WTC11 (cell line): ENCODE results near the gene RYR2.

Experiments used
- CDX4 ChIP-seq: fragments of 250-450 bp; sonication (Bioruptor Pico); IDR thresholded peaks from 2 replicates; pipeline ENCODE4 v1.9.0; 2021; ENCODE audit warnings: moderate library complexity, mild to moderate bottlenecking, inconsistent platforms, borderline replicate concordance
- CREB1 ChIP-seq: sonication (generic); formaldehyde crosslinking; IDR thresholded peaks from 2 replicates; pipeline ENCODE4 v1.8.0; 2023; ENCODE audit warnings: mild to moderate bottlenecking, missing genetic modification reagents
- CTCF ChIP-seq: fragments of 200-600 bp; IDR thresholded peaks from 2 replicates; pipeline ENCODE4 v1.8.0; 2022; ENCODE audit warnings: antibody characterized with exemption
- ELF4 ChIP-seq: sonication (generic); formaldehyde crosslinking; IDR thresholded peaks from 2 replicates; pipeline ENCODE4 v1.8.1; 2022; ENCODE audit warnings: low read depth, mild to moderate bottlenecking, moderate library complexity, missing genetic modification reagents
- FOXJ3 ChIP-seq: sonication (generic); formaldehyde crosslinking; IDR thresholded peaks from 2 replicates; pipeline ENCODE4 v1.9.0; 2021; ENCODE audit warnings: missing genetic modification reagents, mild to moderate bottlenecking, borderline replicate concordance
- FOXP4 ChIP-seq: sonication (generic); formaldehyde crosslinking; IDR thresholded peaks from 2 replicates; pipeline ENCODE4 v1.8.0; 2022; ENCODE audit warnings: mild to moderate bottlenecking, missing genetic modification reagents
- GABPB1 ChIP-seq: sonication (generic); formaldehyde crosslinking; IDR thresholded peaks from 2 replicates; pipeline ENCODE4 v1.8.1; 2023; ENCODE audit warnings: mild to moderate bottlenecking, missing genetic modification reagents
- IRF1 ChIP-seq: sonication (generic); formaldehyde crosslinking; IDR thresholded peaks from 2 replicates; pipeline ENCODE4 v1.8.0; 2023; ENCODE audit warnings: missing genetic modification reagents
- MXD4 ChIP-seq: fragments of 250-450 bp; sonication (Bioruptor Pico); IDR thresholded peaks from 2 replicates; pipeline ENCODE4 v1.8.0; 2021; ENCODE audit warnings: mild to moderate bottlenecking, moderate library complexity, borderline replicate concordance
- NFE2L1 ChIP-seq: sonication (generic); formaldehyde crosslinking; IDR thresholded peaks from 2 replicates; pipeline ENCODE4 v1.8.1; 2023; ENCODE audit warnings: missing genetic modification reagents
- NFYB ChIP-seq: sonication (generic); formaldehyde crosslinking; conservative IDR thresholded peaks from 2 replicates; pipeline ENCODE4 v1.8.0; 2022; ENCODE audit warnings: low read depth, missing genetic modification reagents
- RELA ChIP-seq: sonication (generic); formaldehyde crosslinking; IDR thresholded peaks from 2 replicates; pipeline ENCODE4 v1.8.1; 2022; ENCODE audit warnings: missing genetic modification reagents, mild to moderate bottlenecking, borderline replicate concordance
- SP1 ChIP-seq: sonication (generic); formaldehyde crosslinking; conservative IDR thresholded peaks from 2 replicates; pipeline ENCODE4 v1.8.1; 2022; ENCODE audit warnings: missing genetic modification reagents
- TCF7 ChIP-seq: sonication (generic); formaldehyde crosslinking; IDR thresholded peaks from 2 replicates; pipeline ENCODE4 v1.8.0; 2022; ENCODE audit warnings: mild to moderate bottlenecking, low read depth, missing genetic modification reagents, moderate library complexity

GRCh38 chr1:237340892-237341291 lies 298.9 kb downstream of the RYR2 start:
- no peak for TF ChIP-seq CTCF
- no peak for TF ChIP-seq CDX4
- no peak for TF ChIP-seq CREB1 (CRISPR knock-in tag)
- no peak for TF ChIP-seq MXD4 (CRISPR knock-in tag)
- no peak for TF ChIP-seq FOXP4
- TF ChIP-seq TCF7 (CRISPR knock-in tag): no peak
- no peak for TF ChIP-seq SP1
- TF ChIP-seq RELA (CRISPR knock-in tag): no peak
- TF ChIP-seq ELF4 (CRISPR knock-in tag): no peak
- no peak for TF ChIP-seq IRF1
- TF ChIP-seq GABPB1 (CRISPR knock-in tag): no peak
- TF ChIP-seq NFE2L1 (CRISPR knock-in tag): no peak
- TF ChIP-seq NFYB (CRISPR knock-in tag): no peak
- TF ChIP-seq FOXJ3 (CRISPR knock-in tag): no peak
